NK-92 (cell line): Measurements from ENCODE around the gene LIM2.

Source experiments
- DNase-seq: peaks from one replicate; lab custom pipeline; 2025; ENCODE audit not compliant: unreplicated experiment; lab: John Stamatoyannopoulos, UW

LIM2 gene

DNA sequence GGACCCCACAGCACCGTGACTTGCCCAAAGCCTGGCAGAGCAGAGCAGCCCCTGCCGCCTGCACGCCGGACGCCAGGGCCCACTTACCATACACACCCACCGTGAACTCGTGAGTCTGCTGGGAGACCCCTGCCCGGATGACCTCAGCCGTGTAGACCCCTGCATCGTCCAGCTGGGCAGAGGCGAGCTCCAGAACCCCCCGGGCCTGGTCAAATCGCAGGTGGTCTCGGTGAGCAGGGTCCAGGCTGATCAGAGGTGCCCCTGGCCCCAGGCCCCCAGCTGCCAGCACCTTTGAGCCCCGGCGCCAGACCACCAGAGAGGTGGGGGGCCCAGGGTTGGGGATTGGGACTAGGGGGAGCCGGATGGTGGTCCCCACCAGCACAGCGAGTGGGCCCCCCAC lies 46.7 kb downstream of the LIM2 start:
- no peak for DNase-seq

DNA sequence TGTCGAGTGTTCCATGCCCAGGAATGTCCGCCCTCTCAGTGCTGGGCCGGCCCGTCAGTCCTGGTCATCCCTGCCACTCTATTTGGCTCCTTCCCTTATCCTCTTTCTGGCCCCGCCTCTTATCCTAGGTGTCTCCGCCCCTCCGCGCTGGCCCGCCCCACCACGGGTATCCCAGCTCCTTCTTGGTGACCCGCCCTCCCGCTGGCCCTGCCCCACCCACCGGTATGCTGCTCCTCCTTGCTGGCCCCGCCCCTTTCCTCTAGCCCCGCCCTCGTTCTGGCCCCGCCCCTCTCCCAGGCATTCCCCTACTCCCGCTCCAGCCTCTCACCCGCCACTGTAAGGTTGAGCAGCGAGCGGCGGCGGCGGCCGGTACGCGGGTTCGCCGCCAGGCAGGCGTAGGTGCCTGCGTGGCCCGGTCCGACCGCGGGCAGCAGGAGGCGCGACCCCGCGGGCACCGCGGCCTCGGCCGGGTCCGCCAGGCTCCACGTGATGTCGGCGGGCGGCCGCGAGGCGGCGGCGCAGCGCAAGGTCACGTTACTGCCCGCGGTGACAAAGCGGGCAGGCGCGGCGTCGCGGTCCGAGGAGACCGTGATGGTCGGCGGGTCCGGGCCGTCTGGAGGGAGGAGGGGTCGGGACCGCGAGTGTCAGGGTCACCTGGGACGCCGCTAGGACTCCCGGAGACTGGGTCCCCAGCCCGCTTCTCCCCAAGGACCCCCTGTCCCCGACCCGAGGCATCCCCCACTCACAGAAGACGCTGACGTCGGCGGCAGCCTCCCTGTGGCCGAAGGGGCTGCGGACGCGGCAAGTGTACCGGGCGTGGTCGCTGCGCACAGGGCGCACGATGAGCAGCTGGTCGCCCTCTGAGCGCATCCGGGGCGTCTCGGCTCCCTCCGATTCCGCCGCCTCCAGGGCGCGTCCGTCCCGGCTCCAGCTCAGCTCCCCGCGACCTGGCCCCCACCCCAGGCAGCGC lies 47.8 kb downstream of the LIM2 start:
- DNase-seq: no peak

DNA sequence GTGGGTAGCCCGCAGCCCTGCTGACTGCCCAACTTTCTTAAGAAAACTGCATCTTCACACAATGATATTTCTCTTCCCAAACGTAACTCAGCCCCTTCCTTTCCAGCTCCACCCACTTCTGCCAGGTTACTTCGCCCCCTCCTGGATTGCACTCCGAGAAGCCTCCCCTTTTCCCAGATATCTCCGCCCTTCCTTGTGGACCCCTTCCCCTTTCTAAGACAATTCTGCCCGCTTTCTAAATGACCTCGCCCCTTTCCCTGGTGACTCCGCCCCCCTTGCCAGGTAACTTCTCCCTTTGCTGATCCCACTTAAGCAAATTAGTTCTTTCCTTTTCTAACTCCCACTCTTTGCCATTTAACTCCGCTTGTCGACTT lies 48.5 kb downstream of the LIM2 start:
- DNase-seq: no peak

DNA sequence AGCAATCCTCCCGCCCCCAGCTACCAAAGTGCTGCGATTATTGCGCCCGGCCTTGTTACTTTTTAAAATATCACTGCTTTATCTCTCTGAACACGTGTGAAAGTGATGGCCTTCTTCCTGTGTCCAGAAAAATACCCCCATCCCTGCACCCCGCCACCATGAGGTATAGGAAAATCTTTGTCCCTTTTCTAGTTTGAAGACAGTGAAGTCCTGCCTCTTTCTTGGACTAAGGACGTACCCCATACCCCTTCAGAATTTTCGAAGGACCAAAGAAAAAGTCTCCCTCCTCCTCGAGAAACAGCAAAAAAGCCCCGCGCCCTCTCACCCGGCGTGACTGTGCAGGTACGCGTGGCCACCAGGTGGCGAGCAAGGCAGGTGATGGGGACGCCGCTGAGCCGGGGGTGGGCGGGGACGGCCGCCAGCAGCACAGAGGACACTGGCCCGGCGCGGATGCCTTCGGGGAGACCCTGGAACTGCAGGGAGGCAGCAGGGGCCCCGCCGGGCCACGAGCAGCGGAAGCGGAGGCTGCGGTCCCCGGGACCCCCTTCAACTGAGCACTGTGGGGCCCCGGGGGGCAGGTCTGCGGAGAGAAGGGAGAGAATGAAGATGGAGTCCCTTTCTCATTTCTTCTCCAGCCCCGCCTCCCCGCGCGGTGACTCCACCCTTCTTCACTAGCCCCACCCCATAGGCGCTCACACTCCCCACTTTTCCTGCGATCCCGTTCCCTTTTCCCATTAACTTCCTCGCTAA lies 49.0 kb downstream of the LIM2 start:
- DNase-seq: no peak

DNA sequence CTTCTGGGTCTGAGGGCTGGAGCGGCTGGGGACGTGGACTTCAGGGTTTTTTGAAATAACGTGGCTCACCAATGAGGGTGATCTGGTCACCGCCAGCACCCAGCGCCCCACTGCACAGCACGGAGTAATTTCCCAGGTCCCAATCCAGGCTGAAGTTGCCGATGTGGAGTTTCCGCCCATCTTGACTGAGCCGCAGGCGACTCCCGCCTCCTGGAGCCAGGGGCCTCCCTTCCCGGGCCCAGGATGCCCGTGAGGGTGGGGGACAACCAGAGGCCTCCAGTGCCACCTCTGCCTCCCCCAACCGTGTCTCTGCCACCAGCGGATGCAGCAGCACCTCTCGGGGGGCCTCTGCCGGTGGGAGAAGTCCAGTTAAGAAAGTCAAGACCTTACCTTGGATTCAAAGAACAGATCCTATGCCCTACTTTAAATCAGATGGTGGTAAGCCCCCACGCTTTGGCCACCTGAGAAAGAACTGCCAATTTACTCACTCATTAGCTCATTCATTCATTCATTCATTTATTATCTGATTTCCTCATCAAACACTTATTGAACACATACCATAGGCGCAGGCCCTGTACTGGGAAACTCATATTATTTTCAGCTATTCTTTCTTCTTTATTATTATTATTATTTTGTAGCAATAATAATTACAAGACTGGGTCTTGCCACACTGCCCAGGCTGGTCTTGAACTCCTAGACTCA lies 49.8 kb downstream of the LIM2 start:
- no peak for DNase-seq

DNA sequence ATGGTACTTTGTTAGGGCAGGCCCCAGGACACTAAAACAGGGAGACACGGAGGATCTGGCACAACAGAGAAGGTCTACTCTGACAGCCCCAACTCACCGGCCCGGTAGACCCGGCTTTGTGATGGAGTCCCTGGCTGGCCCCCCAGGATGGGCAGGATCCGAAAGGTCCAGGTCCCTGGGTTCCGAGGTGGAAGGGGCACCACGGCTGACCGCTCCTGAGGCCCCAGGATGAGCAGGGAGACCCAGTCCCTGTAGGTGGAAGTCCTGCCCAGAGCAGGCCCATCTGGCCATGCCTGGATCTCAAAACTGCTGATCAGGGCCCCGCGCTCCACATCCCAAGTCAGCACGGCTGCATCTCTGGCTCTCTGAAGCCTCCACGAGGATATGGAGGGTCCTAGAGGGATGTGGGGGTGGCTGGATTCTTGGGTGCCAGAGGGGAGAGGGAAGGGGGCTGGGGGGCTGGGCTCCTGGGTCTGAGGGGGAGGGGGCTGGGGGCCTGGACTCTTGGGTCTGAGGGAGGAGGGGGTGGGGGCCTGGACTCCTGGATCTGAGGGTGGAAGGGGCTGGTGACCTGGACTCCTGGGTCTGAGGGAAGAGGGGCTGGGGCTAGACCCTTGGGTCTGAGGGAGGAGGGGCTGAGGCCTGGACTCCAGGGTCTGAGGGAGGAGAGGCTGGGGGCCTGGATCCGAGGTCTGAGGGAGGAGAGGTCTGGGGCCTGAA lies 50.5 kb downstream of the LIM2 start:
- DNase-seq: no peak

DNA sequence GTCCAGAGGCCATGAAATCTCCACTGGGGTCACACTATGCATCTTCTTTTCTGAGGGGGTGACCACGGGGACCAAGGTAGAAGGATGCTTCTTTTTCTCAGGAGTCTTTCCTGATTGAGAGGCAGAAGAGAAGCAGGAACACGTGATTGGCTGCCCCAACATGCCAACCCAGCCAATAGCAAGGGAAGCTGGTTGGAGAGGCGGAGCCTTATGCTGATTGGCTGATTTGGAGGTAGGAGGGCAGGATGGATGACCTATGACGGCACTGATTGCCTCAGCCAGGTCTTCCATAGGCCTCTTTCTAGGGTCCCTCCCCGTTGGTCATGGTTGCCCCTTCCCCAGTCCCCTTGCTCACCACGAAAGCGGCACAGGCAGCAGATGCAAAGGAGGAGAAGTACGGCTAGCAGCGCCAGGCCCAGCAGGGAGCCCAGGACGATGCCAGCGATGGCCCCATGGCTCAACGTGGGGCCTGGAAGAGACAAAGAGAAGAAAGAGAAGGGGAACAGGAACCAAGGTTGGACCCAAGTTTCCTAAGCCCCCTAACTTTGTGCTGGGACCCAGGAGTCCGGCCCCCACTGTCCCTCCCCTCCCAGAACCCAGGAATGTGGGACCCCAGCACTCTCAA lies 53.8 kb downstream of the LIM2 start:
- DNase-seq: no peak

DNA sequence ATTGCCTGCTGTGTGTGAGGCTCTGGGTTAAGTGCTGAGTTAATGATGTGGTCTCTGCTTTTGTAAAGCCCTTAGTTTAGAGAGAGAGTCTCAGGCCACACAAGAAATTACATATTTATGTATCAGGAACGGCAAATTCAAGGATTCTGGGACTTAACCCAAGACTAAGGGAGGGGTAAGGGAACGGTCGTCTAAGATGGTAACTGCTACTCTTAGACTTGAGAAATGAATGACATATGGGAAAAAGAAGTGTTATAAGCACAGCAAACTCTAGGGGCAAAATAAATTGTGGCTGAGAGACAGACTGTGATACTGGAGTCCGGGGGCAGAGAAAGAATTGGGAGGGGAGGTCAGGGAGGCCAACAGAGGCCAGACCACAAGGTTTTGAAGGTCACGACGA lies 56.1 kb downstream of the LIM2 start:
- DNase-seq: no peak

DNA sequence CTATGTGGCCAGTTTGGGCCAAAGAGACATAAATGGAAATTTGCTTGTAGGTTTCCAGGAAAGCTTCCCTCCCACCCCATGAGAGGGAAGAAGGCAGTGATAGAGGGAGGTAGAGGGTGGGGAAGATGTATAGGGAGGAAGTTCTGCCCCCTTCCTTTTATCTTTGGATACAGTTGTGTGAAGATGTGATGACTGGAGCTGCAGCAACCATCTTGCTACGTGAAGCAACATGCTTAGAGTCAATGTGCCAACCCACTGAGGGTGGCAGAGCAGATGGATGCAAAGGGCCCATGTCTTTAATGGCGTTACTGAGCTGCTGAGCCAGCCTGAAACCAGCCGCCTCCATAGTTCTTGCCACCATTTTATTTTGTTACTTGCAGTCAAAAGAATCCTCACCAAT lies 56.6 kb downstream of the LIM2 start:
- DNase-seq: no peak

DNA sequence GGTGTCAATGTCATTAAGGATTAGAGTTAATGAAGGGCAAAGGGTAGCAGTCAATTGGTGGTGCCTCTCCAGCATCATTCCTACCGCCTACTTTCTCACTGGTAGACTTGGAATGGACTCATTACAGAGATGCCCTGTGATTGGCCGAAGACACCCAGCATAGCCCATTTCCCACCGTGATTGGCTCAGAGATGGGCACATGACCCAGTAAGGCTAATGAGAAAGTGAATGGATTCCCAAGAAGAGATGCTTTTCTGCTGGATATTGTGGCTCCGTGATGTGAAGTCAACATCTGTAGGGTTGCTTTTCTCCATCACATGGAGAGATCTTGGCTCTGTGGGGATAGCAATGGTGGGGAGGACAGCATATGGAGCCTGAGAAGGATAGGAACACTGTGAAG lies 57.4 kb downstream of the LIM2 start:
- no peak for DNase-seq
